NT2/D1 (cell line): ENCODE results near the gene ACVR2B.

Source experiments
- DNase-seq: peaks from one replicate; pipeline ENCODE4 v3.0.0-alpha.2; 2011; ENCODE audit warnings: low read depth, low spot score
- H3K27me3 ChIP-seq: 2 replicates; pipeline ENCODE4 v1.6.0; 2011; ENCODE audit warnings: mild to moderate bottlenecking; ENCODE audit not compliant: insufficient read length, insufficient read depth
- H3K36me3 ChIP-seq: 2 replicates; pipeline ENCODE4 v1.6.1; 2011; ENCODE audit warnings: mild to moderate bottlenecking, low read length, mixed read lengths; ENCODE audit not compliant: insufficient read depth, insufficient read length
- H3K4me1 ChIP-seq: 2 replicates; pipeline ENCODE4 v1.5.1; 2011; ENCODE audit not compliant: insufficient read depth, insufficient read length
- H3K4me3 ChIP-seq: 2 replicates; pipeline ENCODE4 v1.5.1; 2011; ENCODE audit warnings: low read depth; ENCODE audit not compliant: insufficient read length
- H3K9ac ChIP-seq: 2 replicates; pipeline ENCODE4 v1.6.0; 2011; ENCODE audit warnings: low read depth; ENCODE audit not compliant: insufficient read length
- H3K9me3 ChIP-seq: 2 replicates; pipeline ENCODE4 v1.5.1; 2011; ENCODE audit warnings: mild to moderate bottlenecking, low read length; ENCODE audit not compliant: insufficient read depth
- SUZ12 ChIP-seq: IDR thresholded peaks from 2 replicates; pipeline ENCODE4 v1.6.1; 2011; ENCODE audit not compliant: insufficient read length, insufficient read depth; ENCODE audit errors: extremely low read depth
- YY1 ChIP-seq: IDR thresholded peaks from 2 replicates; pipeline ENCODE4 v1.6.1; 2011; ENCODE audit not compliant: insufficient read length, insufficient read depth
- ZNF274 ChIP-seq: IDR thresholded peaks from 2 replicates; pipeline ENCODE4 v1.6.1; 2011; ENCODE audit warnings: mild to moderate bottlenecking, low read depth, low read length

The ACVR2B gene

DNA sequence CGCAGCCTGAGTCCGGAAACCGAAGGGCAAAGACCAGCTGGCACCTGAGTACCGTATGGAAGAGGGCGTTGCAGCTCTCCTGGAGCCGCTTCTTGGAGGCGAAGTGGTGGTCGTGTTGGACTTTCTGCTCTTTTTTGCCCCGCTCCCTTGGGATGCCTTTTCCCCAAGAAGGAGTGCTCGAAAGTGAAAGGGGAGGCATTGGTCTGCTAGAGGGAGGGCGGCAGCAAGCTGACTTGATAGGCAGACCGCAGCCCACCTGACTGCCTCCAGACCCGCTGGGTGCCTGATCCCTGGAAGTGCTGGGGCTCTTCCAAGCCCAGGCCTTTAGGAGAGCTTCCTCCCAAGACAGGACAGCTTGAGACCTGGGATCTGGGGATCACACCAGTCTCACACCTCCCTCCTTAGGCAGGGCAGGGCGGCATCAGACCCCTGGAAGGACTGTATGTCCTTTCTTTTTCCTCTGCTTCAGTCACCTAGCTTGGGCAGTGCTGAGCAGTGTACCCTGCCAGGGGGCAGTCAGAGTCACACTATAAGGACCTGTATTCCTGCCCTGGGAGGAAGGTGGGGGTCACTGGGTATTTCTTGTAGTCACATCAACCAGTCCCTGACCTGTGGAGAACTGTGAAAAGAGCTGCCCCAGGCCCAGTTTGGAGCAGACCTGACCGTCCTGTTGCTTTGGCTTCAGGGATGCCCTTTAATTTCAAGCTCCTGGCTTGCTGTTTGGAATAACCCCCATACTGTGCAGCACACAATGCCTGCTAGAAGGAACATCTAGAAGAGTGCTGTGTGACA is 2.1 kb downstream of the ACVR2B start:
- peaks cover 6% of the 10 kb centered on the region for H3K9me3 ChIP-seq
- no peak for TF ChIP-seq SUZ12
- TF ChIP-seq YY1 = no peak
- TF ChIP-seq ZNF274 = no peak
- peak overlapping the region; percentile 62 for H3K4me3 ChIP-seq
- H3K4me1 ChIP-seq = peaks cover 22% of the 10 kb centered on the region
- peak overlapping the region; percentile 84 for H3K9ac ChIP-seq
- no peaks in the 10 kb centered on the region for H3K36me3 ChIP-seq
- no peak for DNase-seq
- H3K27me3 ChIP-seq = no peaks in the 10 kb centered on the region

DNA sequence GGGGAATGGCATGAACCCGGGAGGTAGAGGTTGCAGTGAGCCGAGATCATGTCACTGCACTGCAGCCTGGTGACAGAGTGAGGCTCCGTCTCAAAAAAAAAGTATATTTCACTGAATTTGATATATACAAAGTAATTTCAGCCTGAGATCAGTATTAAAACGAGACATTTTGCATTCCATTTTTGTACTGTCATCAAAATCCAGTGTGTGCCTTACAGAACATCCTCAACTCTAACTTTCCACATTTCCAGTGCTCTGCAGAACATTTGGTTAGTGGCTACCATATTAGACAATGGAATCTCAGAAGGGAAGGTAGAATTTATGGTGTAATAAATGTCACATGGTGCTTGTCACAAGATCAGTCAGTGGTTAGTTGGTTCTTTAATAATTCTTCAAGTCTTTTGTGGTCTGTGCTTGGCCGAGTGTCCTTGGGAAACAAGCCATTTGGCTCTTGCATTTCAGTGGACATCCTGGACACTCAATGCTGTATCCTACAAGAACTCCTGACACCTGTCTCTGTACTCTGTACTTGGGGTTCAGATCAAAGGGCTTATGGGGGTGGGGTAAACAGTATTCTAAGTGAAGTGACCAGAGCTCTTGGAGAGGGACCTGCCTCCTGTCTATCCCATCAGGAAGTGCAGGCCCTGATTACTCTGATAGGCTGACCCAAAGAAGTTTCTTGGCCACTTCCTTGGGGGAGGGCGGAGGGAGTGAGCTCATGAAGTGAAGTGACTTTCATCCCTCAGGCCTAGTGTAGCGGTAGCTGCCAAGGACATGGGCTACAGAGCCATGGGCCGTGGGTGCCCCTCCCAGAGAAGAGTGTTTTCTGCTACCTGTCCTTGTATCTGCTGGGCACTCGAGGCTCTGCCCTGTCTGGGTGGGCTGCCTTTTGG is 3.7 kb downstream of the ACVR2B start:
- TF ChIP-seq YY1 (no peak), SUZ12 (no peak), ZNF274 (no peak)
- Histone ChIP-seq H3K9ac (no peak overlapping the region), H3K9me3 (no peaks in the 10 kb centered on the region), H3K4me1 (peaks cover 22% of the 10 kb centered on the region), H3K4me3 (no peak overlapping the region), H3K36me3 (no peaks in the 10 kb centered on the region), H3K27me3 (no peaks in the 10 kb centered on the region)
- DNase-seq = no peak

DNA sequence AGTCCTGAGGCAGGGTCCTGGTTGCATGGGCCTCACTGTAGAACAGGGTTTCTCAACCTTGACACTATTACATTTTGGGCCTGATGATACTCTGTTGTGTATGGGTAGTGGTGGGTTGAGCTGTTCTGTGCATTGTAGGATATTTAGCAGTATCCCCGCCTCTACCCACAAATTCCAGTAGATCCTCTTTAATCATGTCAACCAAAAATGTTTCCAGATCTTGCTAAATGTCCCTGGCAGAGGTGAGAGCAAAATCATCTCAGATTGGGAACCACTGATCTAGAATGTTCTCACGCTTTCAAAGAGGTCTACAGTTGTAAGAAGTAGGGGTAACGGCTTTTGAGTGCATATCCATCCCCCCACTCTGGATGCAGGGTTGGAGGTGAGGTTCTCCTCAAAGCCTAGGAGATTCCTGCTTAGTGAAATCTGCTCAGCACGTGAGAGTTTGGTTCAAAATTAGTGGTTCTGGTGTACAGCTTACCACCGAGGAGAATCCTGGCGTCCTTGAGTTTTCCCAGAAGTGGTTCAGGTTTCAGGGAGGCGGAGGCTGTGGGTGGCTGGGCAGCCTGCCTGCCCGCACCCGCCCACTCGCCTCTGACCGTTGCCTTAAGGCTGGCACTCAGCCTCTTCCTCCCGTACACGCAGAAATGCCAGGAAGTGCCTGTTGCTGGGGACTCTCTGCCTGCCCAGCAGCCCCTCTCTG is 5.3 kb downstream of the ACVR2B start:
- DNase-seq = no peak
- no peak overlapping the region for H3K4me3 ChIP-seq
- no peak overlapping the region for H3K9ac ChIP-seq
- no peaks in the 10 kb centered on the region for H3K36me3 ChIP-seq
- H3K27me3 ChIP-seq = no peaks in the 10 kb centered on the region
- no peaks in the 10 kb centered on the region for H3K9me3 ChIP-seq
- H3K4me1 ChIP-seq = peaks cover 16% of the 10 kb centered on the region
- TF ChIP-seq YY1 (no peak), SUZ12 (no peak), ZNF274 (no peak)

DNA sequence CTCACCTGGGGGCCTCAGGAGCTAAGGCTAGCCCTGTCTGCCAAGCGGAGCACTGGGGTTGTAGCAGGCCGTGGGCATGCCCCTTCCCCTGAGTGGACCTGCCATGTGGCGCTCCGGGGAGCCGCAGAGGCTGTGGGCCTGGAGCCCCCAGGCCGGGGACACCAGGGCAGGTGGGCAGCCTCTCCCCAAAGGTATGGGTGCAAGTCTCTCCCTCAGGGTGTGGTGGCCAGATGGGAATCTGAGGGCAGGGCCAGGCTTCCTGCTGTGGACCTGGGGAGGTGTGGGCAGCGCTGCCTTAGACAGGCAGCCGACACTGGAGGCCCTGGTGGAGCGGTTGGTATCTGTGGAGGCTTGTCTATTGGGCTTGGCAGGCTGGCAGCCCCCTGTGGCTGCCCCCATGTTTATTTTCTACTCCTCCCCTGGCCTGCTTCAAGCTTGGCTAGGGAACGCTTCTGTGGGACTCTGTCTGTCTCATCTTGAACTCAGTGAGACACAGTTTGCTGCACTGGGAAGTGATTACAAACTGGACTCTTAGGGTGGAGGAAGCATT is 5.9 kb downstream of the ACVR2B start:
- no peak overlapping the region for H3K4me3 ChIP-seq

DNA sequence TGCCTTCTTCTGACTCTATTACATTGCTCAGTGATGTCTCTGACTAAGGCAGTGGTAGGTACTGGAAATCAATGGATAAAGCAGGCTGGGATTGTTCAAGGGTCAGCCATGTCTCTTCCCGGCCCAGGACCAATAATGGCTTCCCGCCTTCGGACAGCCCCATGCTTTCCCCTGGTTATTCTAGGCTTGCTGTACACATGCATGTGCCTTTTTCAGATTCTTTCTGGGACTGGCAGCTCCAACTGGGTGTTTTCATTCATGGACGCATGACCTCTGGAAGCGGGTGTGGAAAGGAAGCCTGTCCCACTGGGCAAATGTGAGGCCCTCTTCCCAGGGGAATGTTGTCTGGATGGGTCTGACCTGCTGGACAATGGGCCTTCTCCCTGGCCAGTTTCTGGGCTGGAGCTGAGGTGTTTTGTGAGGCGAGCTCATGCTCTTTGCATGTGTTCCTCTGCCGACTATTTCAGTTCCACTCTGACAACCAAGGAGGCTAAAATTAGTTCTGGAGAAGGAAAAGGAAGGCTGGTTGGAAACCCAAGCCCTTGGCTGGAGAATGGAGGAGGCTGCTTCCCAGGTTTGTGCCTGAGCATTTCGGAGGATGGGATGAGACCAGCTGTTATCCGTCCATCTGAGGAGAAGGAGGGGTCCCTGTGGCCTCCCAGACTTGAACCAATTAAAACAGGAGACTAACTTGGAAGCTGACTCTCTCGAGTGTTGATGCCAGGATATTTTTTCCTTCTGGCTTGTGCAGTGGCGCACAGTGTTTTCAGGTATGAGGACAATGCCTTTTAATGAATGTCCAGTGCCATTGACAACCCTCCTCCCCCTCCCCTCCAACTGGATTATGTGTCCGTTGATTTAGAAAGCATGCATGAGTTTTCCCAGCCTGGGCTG is 6.9 kb downstream of the ACVR2B start:
- Histone ChIP-seq H3K9ac (no peak overlapping the region), H3K4me1 (peaks cover 16% of the 10 kb centered on the region), H3K9me3 (no peaks in the 10 kb centered on the region), H3K36me3 (no peaks in the 10 kb centered on the region), H3K27me3 (no peaks in the 10 kb centered on the region), H3K4me3 (no peak overlapping the region)
- DNase-seq = no peak
- TF ChIP-seq YY1 = no peak
- no peak for TF ChIP-seq ZNF274
- TF ChIP-seq SUZ12 = no peak

More for the DNA sequence above, 5.9 kb downstream of the ACVR2B start:
- Histone ChIP-seq H3K9me3 (no peaks in the 10 kb centered on the region), H3K9ac (no peak overlapping the region), H3K4me1 (peaks cover 16% of the 10 kb centered on the region), H3K27me3 (no peaks in the 10 kb centered on the region), H3K36me3 (no peaks in the 10 kb centered on the region)
- no peak for TF ChIP-seq SUZ12
- no peak for TF ChIP-seq ZNF274
- TF ChIP-seq YY1 = no peak
- DNase-seq = no peak

DNA sequence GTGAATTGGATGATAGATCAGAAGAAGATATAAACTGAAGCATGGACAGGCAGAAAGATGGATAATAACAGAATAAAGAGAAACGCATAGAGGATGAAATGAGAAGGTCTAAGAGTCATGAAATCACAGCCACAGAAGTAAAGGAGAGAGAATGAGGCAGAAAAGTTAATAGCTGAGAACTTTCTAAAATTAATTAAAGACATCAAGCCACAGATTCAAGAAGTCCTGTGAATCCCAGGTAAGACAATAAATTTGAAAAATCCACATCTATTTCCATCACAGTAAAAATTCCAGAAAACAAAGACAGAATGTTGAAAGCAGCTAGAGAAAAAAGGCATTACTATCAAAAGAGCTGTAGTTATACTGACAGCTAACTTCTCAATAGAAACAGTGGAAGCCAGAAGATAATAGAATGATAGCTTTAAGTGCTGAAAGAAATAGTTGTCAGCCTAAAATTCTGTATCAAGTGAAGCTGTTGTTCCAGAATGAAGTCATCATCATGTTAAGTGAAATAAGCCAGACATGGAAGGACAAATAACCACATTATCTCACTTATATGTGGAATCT is 12.0 kb downstream of the ACVR2B start:
- Histone ChIP-seq H3K9me3 (peaks cover 32% of the 10 kb centered on the region), H3K4me3 (no peak overlapping the region), H3K27me3 (no peaks in the 10 kb centered on the region), H3K9ac (no peak overlapping the region), H3K36me3 (no peaks in the 10 kb centered on the region), H3K4me1 (no peaks in the 10 kb centered on the region)
- DNase-seq = no peak
- no peak for TF ChIP-seq YY1
- no peak for TF ChIP-seq ZNF274
- no peak for TF ChIP-seq SUZ12
